ENCODE data around the gene FAM114A1. TPM values are rescaled to one million over a fixed set of nuclear protein-coding genes. Genes with fewer than 3 reads are reported as not detected.

Gene FAM114A1
- total and polyA plus RNA-seq, 3 donors from 2014 or later = 30.9 to 96.2 (median 76.5) TPM

DNA sequence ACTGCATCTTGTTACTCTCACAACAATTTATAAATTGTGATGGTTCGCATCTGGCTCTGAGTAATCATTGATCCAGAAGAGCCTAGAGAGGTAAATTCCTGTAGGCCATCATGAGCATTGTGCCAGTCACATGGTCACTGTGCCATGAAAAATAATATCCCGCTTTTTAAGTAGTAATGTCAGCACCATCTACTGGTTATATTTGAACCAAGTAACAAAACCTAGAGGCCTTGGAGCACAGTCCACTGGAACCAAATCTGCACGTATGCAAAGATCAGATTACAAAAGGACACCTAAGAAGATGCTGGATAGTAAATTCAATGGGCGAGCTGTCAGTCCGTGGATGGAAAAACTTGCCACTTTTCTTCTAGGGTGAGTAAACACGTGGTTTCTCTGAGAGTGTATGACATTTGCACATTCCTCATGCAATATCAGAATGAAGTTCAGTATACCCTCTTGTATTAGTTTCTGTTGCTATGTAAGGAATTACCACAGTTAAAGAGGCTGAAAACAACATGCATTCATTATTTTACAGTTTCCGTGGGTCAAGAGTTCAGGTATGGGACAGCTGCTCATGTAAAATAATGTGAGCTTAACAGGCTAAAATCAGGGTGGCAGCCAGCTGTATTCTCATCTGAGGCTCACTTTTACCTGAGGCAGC, 26.8 kb downstream of the FAM114A1 start:
- TF ChIP-seq, protein P1, sequence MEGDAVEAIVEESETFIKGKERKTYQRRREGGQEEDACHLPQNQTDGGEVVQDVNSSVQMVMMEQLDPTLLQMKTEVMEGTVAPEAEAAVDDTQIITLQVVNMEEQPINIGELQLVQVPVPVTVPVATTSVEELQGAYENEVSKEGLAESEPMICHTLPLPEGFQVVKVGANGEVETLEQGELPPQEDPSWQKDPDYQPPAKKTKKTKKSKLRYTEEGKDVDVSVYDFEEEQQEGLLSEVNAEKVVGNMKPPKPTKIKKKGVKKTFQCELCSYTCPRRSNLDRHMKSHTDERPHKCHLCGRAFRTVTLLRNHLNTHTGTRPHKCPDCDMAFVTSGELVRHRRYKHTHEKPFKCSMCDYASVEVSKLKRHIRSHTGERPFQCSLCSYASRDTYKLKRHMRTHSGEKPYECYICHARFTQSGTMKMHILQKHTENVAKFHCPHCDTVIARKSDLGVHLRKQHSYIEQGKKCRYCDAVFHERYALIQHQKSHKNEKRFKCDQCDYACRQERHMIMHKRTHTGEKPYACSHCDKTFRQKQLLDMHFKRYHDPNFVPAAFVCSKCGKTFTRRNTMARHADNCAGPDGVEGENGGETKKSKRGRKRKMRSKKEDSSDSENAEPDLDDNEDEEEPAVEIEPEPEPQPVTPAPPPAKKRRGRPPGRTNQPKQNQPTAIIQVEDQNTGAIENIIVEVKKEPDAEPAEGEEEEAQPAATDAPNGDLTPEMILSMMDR (IDR thresholded peaks at IDR 0.05) = no peak
- no peak for TF ChIP-seq POLR2A (IDR thresholded peaks at IDR 0.05)
- Histone ChIP-seq H3K4me1 (no peaks in the 10 kb centered on the region), H3K4me3 (no peak overlapping the region), H3K27ac (no peak overlapping the region), H3K36me3 (ENCODE audit: low read depth, missing control alignments) (no peaks in the 10 kb centered on the region), H3K9me3 (no peaks in the 10 kb centered on the region), H3K27me3 (no peaks in the 10 kb centered on the region)
- WGBS, 2 donors = 86 to 90% methylated on average over 7 of the region's 7 CpGs
- no peak for DNase-seq
- intact Hi-C loops (cut with DNase I; ENCODE audit: low total_unique reads) = no loop called here

DNA sequence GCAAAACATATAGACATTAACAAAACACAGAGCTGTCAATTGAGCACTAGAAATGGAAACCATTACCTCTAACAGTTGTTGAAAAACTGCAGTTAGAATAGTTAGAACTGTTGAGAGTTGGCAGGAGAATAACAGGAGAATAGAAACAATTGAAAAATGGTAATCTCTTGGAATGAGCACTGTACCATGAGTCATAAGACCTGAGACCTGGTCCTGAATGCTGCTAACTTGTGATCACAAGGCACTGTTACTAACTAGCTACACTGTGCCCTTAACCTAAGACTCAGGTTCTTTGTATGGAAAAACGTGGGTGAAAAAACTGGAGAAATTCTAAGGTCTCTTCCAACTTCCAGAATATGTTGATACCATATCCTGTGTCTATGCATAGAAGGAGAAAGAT, 29.3 kb downstream of the FAM114A1 start:
- H3K4me1 ChIP-seq = no peaks in the 10 kb centered on the region
- DNase-seq = no peak
- H3K27ac ChIP-seq = no peak overlapping the region
- no peaks in the 10 kb centered on the region for H3K9me3 ChIP-seq
- TF ChIP-seq POLR2A (IDR thresholded peaks at IDR 0.05) = no peak
- TF ChIP-seq, protein P1 (IDR thresholded peaks at IDR 0.05) = no peak
- H3K4me3 ChIP-seq = no peak overlapping the region
- 61 to 78% methylated on average over 1 of the region's 1 CpG for WGBS, 2 donors
- H3K36me3 ChIP-seq (ENCODE audit: low read depth, missing control alignments) = no peaks in the 10 kb centered on the region
- no peaks in the 10 kb centered on the region for H3K27me3 ChIP-seq
- intact Hi-C loops (cut with DNase I; ENCODE audit: low total_unique reads) = no loop called here

DNA sequence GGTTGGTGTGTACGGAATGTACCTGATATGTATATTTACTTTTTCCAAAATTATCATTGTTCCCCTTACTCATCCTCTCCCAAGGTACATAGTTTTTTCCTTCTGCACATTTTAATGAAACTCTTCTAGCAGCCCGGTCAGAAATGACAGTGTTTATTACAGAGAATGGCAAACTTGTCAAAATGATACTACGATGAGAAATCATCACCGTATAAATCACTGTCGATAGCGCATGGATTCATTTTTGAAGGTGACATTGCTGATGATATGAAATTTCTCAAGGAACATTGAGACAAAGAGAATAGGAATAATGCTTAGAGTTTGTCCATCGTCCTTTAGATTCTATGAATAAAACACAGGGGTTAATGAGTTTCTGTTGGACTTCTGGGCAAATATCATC, 30.6 kb downstream of the FAM114A1 start:
- H3K4me3 ChIP-seq = no peak overlapping the region
- H3K36me3 ChIP-seq (ENCODE audit: low read depth, missing control alignments) = no peaks in the 10 kb centered on the region
- WGBS, 2 donors = 83 to 92% methylated on average over 7 of the region's 7 CpGs
- H3K4me1 ChIP-seq = no peaks in the 10 kb centered on the region
- no peak overlapping the region for H3K27ac ChIP-seq
- intact Hi-C loops (cut with DNase I; ENCODE audit: low total_unique reads) = no loop called here
- no peak for DNase-seq
- no peaks in the 10 kb centered on the region for H3K9me3 ChIP-seq
- no peaks in the 10 kb centered on the region for H3K27me3 ChIP-seq
- no peak for TF ChIP-seq POLR2A (IDR thresholded peaks at IDR 0.05)
- TF ChIP-seq, protein P1 (IDR thresholded peaks at IDR 0.05) = no peak

DNA sequence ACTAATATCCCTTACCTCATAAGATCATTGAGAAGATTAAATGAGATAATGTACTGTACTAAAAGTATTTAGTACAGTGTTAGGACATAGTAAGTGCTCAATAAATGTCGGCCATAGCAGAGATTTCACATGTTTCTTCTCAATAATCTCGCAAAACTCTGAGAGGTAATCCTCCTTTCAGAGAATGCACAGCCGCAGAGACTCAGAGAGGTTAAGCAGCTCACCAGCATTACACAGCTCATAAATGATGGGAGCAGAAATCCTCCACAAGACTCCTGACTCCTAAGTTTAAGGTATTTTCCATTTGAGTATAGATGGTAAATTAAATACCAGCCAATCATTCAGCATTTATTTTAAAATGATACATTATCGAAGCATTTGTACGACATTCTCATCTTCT, 34.6 kb downstream of the FAM114A1 start:
- DNase-seq = no peak
- no peaks in the 10 kb centered on the region for H3K27me3 ChIP-seq
- no peak overlapping the region for H3K4me3 ChIP-seq
- WGBS, 2 donors = 88 to 95% methylated on average over 5 of the region's 5 CpGs
- TF ChIP-seq, protein P1 (IDR thresholded peaks at IDR 0.05) = no peak
- no peak for TF ChIP-seq POLR2A (IDR thresholded peaks at IDR 0.05)
- intact Hi-C loops (cut with DNase I; ENCODE audit: low total_unique reads) = no loop called here
- peaks cover 8% of the 10 kb centered on the region for H3K4me1 ChIP-seq
- H3K27ac ChIP-seq = no peak overlapping the region
- no peaks in the 10 kb centered on the region for H3K36me3 ChIP-seq (ENCODE audit: low read depth, missing control alignments)
- H3K9me3 ChIP-seq = no peaks in the 10 kb centered on the region

DNA sequence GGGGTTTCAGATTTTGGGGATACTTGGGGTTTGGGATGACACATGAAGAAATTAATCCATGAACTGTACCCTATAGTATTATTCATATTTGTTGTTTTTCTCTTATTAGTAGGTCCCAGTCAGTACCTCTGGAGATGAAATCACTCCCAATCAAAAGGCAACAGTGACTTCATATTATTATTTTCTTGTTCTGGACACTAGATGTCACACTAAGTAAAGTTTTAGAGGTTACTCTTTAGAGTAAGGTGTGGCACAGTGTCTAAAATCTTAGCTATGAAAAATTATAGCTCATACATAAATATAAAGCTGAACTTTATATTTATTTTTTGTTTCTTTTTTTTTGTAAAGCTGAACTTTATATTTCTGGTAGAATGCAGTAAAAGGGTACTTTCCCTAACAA, 35.1 kb downstream of the FAM114A1 start:
- Histone ChIP-seq H3K4me3 (no peak overlapping the region), H3K9me3 (no peaks in the 10 kb centered on the region), H3K27me3 (no peaks in the 10 kb centered on the region), H3K27ac (no peak overlapping the region), H3K4me1 (peaks cover 8% of the 10 kb centered on the region), H3K36me3 (ENCODE audit: low read depth, missing control alignments) (no peaks in the 10 kb centered on the region)
- intact Hi-C loops (cut with DNase I; ENCODE audit: low total_unique reads) = no loop called here
- no peak for TF ChIP-seq POLR2A (IDR thresholded peaks at IDR 0.05)
- TF ChIP-seq, protein P1 (IDR thresholded peaks at IDR 0.05) = no peak
- no peak for DNase-seq

Data from testis (tissue), 3 donors.